HEK293 (cell line): ENCODE measurements around the gene MACF1.

Source experiments
- CTCF ChIA-PET: fragments of 350-600 bp; formaldehyde crosslinking; extraction: SDS; loops from one replicate; lab custom pipeline; 2021; ENCODE audit warnings: antibody characterized with exemption; lab: Yijun Ruan, JAX
- POLR2A ChIA-PET: fragments of 300-600 bp; formaldehyde crosslinking; extraction: SDS; loops from one replicate; lab custom pipeline; 2020; ENCODE audit warnings: antibody characterized with exemption, inconsistent platforms; lab: Yijun Ruan, JAX
- H3K27ac ChIP-seq: fragments of 200-500 bp; sonication (Bioruptor generic); 2 replicates; pipeline ENCODE4 v1.5.1; 2014; ENCODE audit warnings: low read depth, low read length, control low read depth, inconsistent platforms; ENCODE audit errors: extremely low read depth
- H3K36me3 ChIP-seq, 2 experiments: fragments of 200-500 bp in 1 of 2; sonication (Bioruptor generic) in 1 of 2; 1 replicate in 1 of 2; 2 replicates in 1 of 2; pipeline ENCODE4 v1.5.1; 2014 to 2017; ENCODE audit warnings: inconsistent platforms in 2 of 2, low read length in 2 of 2; ENCODE audit not compliant: control insufficient read depth in 2 of 2, insufficient read depth in 1 of 2
- H3K4me1 ChIP-seq: fragments of 200-500 bp; sonication (Bioruptor generic); 2 replicates; pipeline ENCODE4 v1.5.1; 2014; ENCODE audit warnings: mild to moderate bottlenecking, low read length, inconsistent platforms; ENCODE audit not compliant: control insufficient read depth, insufficient read depth
- H3K4me3 ChIP-seq: 2 replicates; pipeline ENCODE4 v1.5.1; 2011; ENCODE audit warnings: low read depth, mild to moderate bottlenecking, control low read depth, low read length, moderate library complexity
- H3K9me3 ChIP-seq: fragments of 200-500 bp; sonication (Bioruptor generic); 2 replicates; pipeline ENCODE4 v1.5.1; 2014; ENCODE audit warnings: low read depth, low read length, inconsistent platforms; ENCODE audit not compliant: control insufficient read depth, insufficient read depth
- EGR2 ChIP-seq: fragments of 450-650 bp; formaldehyde crosslinking; IDR thresholded peaks from 2 replicates; pipeline ENCODE4 v1.5.1; 2016; ENCODE audit warnings: low read depth, missing biosample characterization, missing genetic modification characterization
- GFI1B ChIP-seq: fragments of 450-650 bp; formaldehyde crosslinking; IDR thresholded peaks from 2 replicates; pipeline ENCODE4 v1.5.1; 2016; ENCODE audit warnings: missing biosample characterization, missing genetic modification characterization
- GLI4 ChIP-seq: fragments of 450-650 bp; formaldehyde crosslinking; IDR thresholded peaks from 2 replicates; pipeline ENCODE4 v1.5.1; 2016; ENCODE audit warnings: missing biosample characterization, missing genetic modification characterization
- GLIS1 ChIP-seq: fragments of 450-650 bp; formaldehyde crosslinking; IDR thresholded peaks from 2 replicates; pipeline ENCODE4 v1.5.1; 2016; ENCODE audit warnings: missing biosample characterization, missing genetic modification characterization
- KLF1 ChIP-seq: fragments of 450-650 bp; formaldehyde crosslinking; IDR thresholded peaks from 2 replicates; pipeline ENCODE4 v1.5.1; 2016; ENCODE audit warnings: missing biosample characterization, missing genetic modification characterization
- PRDM1 ChIP-seq: fragments of 450-650 bp; formaldehyde crosslinking; IDR thresholded peaks from 2 replicates; pipeline ENCODE4; 2016; ENCODE audit warnings: missing biosample characterization, missing genetic modification characterization
- REPIN1 ChIP-seq: fragments of 450-650 bp; formaldehyde crosslinking; IDR thresholded peaks from 2 replicates; pipeline ENCODE4 v1.5.1; 2017; ENCODE audit warnings: missing biosample characterization, missing genetic modification characterization, low read depth
- SCRT1 ChIP-seq: fragments of 450-650 bp; formaldehyde crosslinking; IDR thresholded peaks from 2 replicates; pipeline ENCODE4 v1.5.1; 2016; ENCODE audit warnings: missing biosample characterization, missing genetic modification characterization, borderline replicate concordance
- YY2 ChIP-seq: fragments of 450-650 bp; formaldehyde crosslinking; IDR thresholded peaks from 2 replicates; pipeline ENCODE4 v1.5.1; 2016; ENCODE audit warnings: missing biosample characterization, missing genetic modification characterization
- ZBTB20 ChIP-seq: fragments of 450-650 bp; formaldehyde crosslinking; IDR thresholded peaks from 2 replicates; pipeline ENCODE4 v1.5.1; 2016; ENCODE audit warnings: missing biosample characterization, missing genetic modification characterization
- ZBTB7A ChIP-seq: fragments of 450-650 bp; formaldehyde crosslinking; IDR thresholded peaks from 2 replicates; pipeline ENCODE4 v1.5.1; 2016; ENCODE audit warnings: low read depth, missing biosample characterization, missing genetic modification characterization
- ZBTB8A ChIP-seq: fragments of 450-650 bp; formaldehyde crosslinking; IDR thresholded peaks from 2 replicates; pipeline ENCODE4 v1.5.1; 2016; ENCODE audit warnings: missing biosample characterization, missing genetic modification characterization
- ZFHX2 ChIP-seq: fragments of 450-650 bp; formaldehyde crosslinking; conservative IDR thresholded peaks from 2 replicates; pipeline ENCODE4 v1.5.1; 2016; ENCODE audit warnings: missing biosample characterization, missing genetic modification characterization
- ZFP37 ChIP-seq: fragments of 450-650 bp; formaldehyde crosslinking; IDR thresholded peaks from 2 replicates; pipeline ENCODE4 v1.5.1; 2016; ENCODE audit warnings: missing biosample characterization, missing genetic modification characterization
- ZIC2 ChIP-seq: fragments of 450-650 bp; formaldehyde crosslinking; IDR thresholded peaks from 2 replicates; pipeline ENCODE4 v1.5.1; 2016; ENCODE audit warnings: missing biosample characterization, missing genetic modification characterization
- ZNF292 ChIP-seq: fragments of 450-650 bp; formaldehyde crosslinking; IDR thresholded peaks from 2 replicates; pipeline ENCODE4 v1.5.1; 2016; ENCODE audit warnings: low read depth, missing biosample characterization, missing genetic modification characterization, borderline replicate concordance
- ZNF335 ChIP-seq: fragments of 450-650 bp; formaldehyde crosslinking; conservative IDR thresholded peaks from 2 replicates; pipeline ENCODE4 v1.5.1; 2016; ENCODE audit warnings: missing biosample characterization, missing genetic modification characterization
- ZNF366 ChIP-seq: fragments of 450-650 bp; formaldehyde crosslinking; conservative IDR thresholded peaks from 2 replicates; pipeline ENCODE4 v1.5.1; 2016; ENCODE audit warnings: missing biosample characterization, missing genetic modification characterization
- ZNF394 ChIP-seq: fragments of 450-650 bp; formaldehyde crosslinking; IDR thresholded peaks from 2 replicates; pipeline ENCODE4 v1.5.1; 2016; ENCODE audit warnings: missing biosample characterization, missing genetic modification characterization, mild to moderate bottlenecking, moderate library complexity, borderline replicate concordance
- ZNF560 ChIP-seq: fragments of 450-650 bp; formaldehyde crosslinking; IDR thresholded peaks from 2 replicates; pipeline ENCODE4 v1.5.1; 2017; ENCODE audit warnings: missing biosample characterization, missing genetic modification characterization, borderline replicate concordance
- ZNF561 ChIP-seq: fragments of 450-650 bp; IDR thresholded peaks from 2 replicates; pipeline ENCODE4 v1.5.1; 2018; ENCODE audit warnings: missing biosample characterization, missing genetic modification characterization, borderline replicate concordance
- ZNF660 ChIP-seq: fragments of 450-650 bp; IDR thresholded peaks from 2 replicates; pipeline ENCODE4 v1.5.1; 2018; ENCODE audit warnings: missing biosample characterization, mild to moderate bottlenecking, missing genetic modification characterization
- ZSCAN30 ChIP-seq: fragments of 450-650 bp; IDR thresholded peaks from 2 replicates; pipeline ENCODE4 v1.5.1; 2018; ENCODE audit warnings: missing biosample characterization, mild to moderate bottlenecking, missing genetic modification characterization, moderate library complexity
- TF ChIP-seq, protein P1 (sequence below): fragments of 450-650 bp; formaldehyde crosslinking; IDR thresholded peaks from 2 replicates; pipeline ENCODE4 v1.5.1; 2017; ENCODE audit warnings: missing biosample characterization, missing genetic modification characterization
- TF ChIP-seq, protein P2 (sequence below): fragments of 450-650 bp; formaldehyde crosslinking; IDR thresholded peaks from 2 replicates; pipeline ENCODE4 v1.5.1; 2016; ENCODE audit warnings: missing biosample characterization, missing genetic modification characterization
- TF ChIP-seq, protein P3 (sequence below): fragments of 450-650 bp; formaldehyde crosslinking; IDR thresholded peaks from 2 replicates; pipeline ENCODE4 v1.5.1; 2016; ENCODE audit warnings: missing biosample characterization, missing genetic modification characterization
- TF ChIP-seq, protein P4 (sequence below): fragments of 450-650 bp; formaldehyde crosslinking; IDR thresholded peaks from 2 replicates; pipeline ENCODE4 v1.5.1; 2016; ENCODE audit warnings: missing biosample characterization, missing genetic modification characterization
- TF ChIP-seq, protein P5 (sequence below): fragments of 450-650 bp; formaldehyde crosslinking; IDR thresholded peaks from 2 replicates; pipeline ENCODE4 v1.5.1; 2017; ENCODE audit warnings: missing biosample characterization, missing genetic modification characterization

The MACF1 gene

DNA sequence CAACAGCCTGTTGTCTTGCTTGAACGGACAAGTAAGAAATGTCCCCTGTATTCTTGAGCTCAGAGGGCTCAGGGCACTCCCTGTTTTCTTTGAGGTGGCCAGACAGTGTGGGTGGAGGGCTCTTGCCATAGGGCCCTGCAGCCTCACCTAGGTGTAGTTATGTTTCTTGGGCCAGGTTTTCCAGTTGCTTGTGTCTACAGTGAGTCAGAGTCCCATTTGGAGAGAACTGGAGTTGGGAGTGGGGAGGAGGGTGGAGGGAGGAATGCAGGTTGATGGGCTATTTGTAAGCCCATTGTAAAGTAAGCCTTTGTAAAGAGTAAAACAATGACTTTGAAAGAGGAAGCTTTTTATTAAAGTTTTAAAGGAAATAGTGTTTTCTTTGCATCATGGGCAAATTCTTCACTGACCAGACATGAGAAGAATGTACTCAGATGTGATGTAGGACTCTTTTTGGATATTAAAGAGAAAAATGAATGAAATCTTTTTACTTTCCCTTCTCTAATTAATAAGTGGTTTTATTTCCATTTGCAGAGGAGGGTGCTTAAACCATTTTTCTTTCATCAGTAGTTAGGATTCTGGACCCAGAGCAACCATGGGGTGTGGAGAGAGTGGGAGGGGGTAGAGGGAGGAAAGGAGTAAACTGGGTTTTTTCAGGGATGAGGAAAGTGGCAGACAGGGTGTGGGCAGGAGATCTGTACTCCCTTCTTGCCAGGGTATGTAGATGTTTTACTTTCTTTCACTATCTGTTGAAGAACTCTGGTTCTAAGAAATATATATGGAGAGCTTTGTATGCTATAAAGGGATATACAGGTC, 45.1 kb upstream of the MACF1 start:
- Histone ChIP-seq H3K36me3 (no peaks in the 10 kb centered on the region), H3K4me1 (peaks cover 16% of the 10 kb centered on the region), H3K27ac (no peak overlapping the region), H3K9me3 (no peaks in the 10 kb centered on the region), H3K4me3 (peak overlapping the region; percentile 42)
- ChIA-PET POLR2A (no interaction called here), CTCF (interaction anchor here (0.5 to 3.2 kb wide), 5 partner anchors 18 to 251 kb away, joined by 3 to 21 read pairs (median 4); no protein-coding TSS in a partner anchor)
- TF ChIP-seq ZNF366 (0 out of 2 replicates have a peak, but pooled peaks have one; percentile 13), ZNF660 (tag by site-specific recombination) (no peak), ZFHX2 (tag by site-specific recombination) (peak; percentile 66), ZIC2 (tag by site-specific recombination) (no peak), ZNF561 (no peak), ZSCAN30 (no peak), EGR2 (peak; percentile 60), ZNF292 (tag by site-specific recombination) (no peak), ZNF335 (no peak), SCRT1 (tag by site-specific recombination) (no peak), PRDM1 (peak; percentile 50; the same call in 1 of the 2 replicates), REPIN1 (no peak), GFI1B (tag by site-specific recombination) (no peak), ZBTB7A (tag by site-specific recombination) (no peak), ZBTB8A (tag by site-specific recombination) (no peak), ZFP37 (tag by site-specific recombination) (no peak), GLIS1 (tag by site-specific recombination) (peak; percentile 33), YY2 (tag by site-specific recombination) (no peak), GLI4 (no peak), ZNF560 (no peak), ZNF394 (tag by site-specific recombination) (no peak), KLF1 (peak; percentile 18; the same call in 1 of the 2 replicates), ZBTB20 (0 out of 2 replicates have a peak, but pooled peaks have one; percentile 30)
- TF ChIP-seq, protein P1, sequence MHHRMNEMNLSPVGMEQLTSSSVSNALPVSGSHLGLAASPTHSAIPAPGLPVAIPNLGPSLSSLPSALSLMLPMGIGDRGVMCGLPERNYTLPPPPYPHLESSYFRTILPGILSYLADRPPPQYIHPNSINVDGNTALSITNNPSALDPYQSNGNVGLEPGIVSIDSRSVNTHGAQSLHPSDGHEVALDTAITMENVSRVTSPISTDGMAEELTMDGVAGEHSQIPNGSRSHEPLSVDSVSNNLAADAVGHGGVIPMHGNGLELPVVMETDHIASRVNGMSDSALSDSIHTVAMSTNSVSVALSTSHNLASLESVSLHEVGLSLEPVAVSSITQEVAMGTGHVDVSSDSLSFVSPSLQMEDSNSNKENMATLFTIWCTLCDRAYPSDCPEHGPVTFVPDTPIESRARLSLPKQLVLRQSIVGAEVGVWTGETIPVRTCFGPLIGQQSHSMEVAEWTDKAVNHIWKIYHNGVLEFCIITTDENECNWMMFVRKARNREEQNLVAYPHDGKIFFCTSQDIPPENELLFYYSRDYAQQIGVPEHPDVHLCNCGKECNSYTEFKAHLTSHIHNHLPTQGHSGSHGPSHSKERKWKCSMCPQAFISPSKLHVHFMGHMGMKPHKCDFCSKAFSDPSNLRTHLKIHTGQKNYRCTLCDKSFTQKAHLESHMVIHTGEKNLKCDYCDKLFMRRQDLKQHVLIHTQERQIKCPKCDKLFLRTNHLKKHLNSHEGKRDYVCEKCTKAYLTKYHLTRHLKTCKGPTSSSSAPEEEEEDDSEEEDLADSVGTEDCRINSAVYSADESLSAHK (tag by site-specific recombination): no peak
- TF ChIP-seq, protein P2, sequence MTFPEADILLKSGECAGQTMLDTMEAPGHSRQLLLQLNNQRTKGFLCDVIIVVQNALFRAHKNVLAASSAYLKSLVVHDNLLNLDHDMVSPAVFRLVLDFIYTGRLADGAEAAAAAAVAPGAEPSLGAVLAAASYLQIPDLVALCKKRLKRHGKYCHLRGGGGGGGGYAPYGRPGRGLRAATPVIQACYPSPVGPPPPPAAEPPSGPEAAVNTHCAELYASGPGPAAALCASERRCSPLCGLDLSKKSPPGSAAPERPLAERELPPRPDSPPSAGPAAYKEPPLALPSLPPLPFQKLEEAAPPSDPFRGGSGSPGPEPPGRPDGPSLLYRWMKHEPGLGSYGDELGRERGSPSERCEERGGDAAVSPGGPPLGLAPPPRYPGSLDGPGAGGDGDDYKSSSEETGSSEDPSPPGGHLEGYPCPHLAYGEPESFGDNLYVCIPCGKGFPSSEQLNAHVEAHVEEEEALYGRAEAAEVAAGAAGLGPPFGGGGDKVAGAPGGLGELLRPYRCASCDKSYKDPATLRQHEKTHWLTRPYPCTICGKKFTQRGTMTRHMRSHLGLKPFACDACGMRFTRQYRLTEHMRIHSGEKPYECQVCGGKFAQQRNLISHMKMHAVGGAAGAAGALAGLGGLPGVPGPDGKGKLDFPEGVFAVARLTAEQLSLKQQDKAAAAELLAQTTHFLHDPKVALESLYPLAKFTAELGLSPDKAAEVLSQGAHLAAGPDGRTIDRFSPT: no peak
- TF ChIP-seq, protein P3, sequence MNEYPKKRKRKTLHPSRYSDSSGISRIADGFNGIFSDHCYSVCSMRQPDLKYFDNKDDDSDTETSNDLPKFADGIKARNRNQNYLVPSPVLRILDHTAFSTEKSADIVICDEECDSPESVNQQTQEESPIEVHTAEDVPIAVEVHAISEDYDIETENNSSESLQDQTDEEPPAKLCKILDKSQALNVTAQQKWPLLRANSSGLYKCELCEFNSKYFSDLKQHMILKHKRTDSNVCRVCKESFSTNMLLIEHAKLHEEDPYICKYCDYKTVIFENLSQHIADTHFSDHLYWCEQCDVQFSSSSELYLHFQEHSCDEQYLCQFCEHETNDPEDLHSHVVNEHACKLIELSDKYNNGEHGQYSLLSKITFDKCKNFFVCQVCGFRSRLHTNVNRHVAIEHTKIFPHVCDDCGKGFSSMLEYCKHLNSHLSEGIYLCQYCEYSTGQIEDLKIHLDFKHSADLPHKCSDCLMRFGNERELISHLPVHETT (tag by site-specific recombination): no peak
- TF ChIP-seq, protein P4, sequence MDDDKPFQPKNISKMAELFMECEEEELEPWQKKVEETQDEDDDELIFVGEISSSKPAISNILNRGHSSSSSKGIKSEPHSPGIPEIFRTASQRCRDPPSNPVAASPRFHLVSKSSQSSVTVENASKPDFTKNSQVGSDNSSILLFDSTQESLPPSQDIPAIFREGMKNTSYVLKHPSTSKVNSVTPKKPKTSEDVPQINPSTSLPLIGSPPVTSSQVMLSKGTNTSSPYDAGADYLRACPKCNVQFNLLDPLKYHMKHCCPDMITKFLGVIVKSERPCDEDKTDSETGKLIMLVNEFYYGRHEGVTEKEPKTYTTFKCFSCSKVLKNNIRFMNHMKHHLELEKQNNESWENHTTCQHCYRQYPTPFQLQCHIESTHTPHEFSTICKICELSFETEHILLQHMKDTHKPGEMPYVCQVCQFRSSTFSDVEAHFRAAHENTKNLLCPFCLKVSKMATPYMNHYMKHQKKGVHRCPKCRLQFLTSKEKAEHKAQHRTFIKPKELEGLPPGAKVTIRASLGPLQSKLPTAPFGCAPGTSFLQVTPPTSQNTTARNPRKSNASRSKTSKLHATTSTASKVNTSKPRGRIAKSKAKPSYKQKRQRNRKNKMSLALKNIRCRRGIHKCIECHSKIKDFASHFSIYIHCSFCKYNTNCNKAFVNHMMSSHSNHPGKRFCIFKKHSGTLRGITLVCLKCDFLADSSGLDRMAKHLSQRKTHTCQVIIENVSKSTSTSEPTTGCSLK: no peak
- TF ChIP-seq, protein P5, sequence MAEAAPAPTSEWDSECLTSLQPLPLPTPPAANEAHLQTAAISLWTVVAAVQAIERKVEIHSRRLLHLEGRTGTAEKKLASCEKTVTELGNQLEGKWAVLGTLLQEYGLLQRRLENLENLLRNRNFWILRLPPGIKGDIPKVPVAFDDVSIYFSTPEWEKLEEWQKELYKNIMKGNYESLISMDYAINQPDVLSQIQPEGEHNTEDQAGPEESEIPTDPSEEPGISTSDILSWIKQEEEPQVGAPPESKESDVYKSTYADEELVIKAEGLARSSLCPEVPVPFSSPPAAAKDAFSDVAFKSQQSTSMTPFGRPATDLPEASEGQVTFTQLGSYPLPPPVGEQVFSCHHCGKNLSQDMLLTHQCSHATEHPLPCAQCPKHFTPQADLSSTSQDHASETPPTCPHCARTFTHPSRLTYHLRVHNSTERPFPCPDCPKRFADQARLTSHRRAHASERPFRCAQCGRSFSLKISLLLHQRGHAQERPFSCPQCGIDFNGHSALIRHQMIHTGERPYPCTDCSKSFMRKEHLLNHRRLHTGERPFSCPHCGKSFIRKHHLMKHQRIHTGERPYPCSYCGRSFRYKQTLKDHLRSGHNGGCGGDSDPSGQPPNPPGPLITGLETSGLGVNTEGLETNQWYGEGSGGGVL (tag by site-specific recombination): peak; percentile 38
